H9 (cell line): ENCODE data around the gene SDK1. TPM values are rescaled to one million over a fixed set of nuclear protein-coding genes. Genes with fewer than 3 reads are reported as not detected.

Experiments used
- DNase-seq: peaks from one replicate; pipeline ENCODE4 v3.0.0-alpha.2; 2017
- H2AFZ ChIP-seq: one replicate; pipeline ENCODE4 v1.6.1; 2013; ENCODE audit warnings: mild to moderate bottlenecking, low read length, control low read depth, moderate library complexity
- H2AK5ac ChIP-seq: 2 replicates; pipeline ENCODE4 v1.6.1; 2013; ENCODE audit warnings: low read length, control low read depth, mixed read lengths; ENCODE audit not compliant: insufficient read length
- H2BK120ac ChIP-seq: one replicate; pipeline ENCODE4 v1.6.1; 2013; ENCODE audit warnings: low read depth, mild to moderate bottlenecking, low read length, control low read depth, inconsistent platforms; ENCODE audit not compliant: poor library complexity, severe bottlenecking
- H2BK12ac ChIP-seq: 2 replicates; pipeline ENCODE4 v1.6.1; 2013; ENCODE audit warnings: low read length, control low read depth, mixed read lengths, low read depth; ENCODE audit not compliant: insufficient read length
- H2BK15ac ChIP-seq: 2 replicates; pipeline ENCODE4 v1.6.1; 2013; ENCODE audit warnings: low read depth, low read length, control low read depth
- H2BK20ac ChIP-seq: one replicate; pipeline ENCODE4 v1.6.1; 2013; ENCODE audit warnings: low read depth, mild to moderate bottlenecking, low read length, control low read depth, inconsistent platforms; ENCODE audit not compliant: poor library complexity, severe bottlenecking
- H2BK5ac ChIP-seq: 2 replicates; pipeline ENCODE4 v1.6.1; 2013; ENCODE audit warnings: low read length, control low read depth, mixed read lengths; ENCODE audit not compliant: insufficient read length
- H3K14ac ChIP-seq: 2 replicates; pipeline ENCODE4 v1.6.1; 2013; ENCODE audit warnings: low read length, control low read depth; ENCODE audit not compliant: insufficient read depth
- H3K18ac ChIP-seq: 2 replicates; pipeline ENCODE4 v1.6.1; 2013; ENCODE audit warnings: low read depth, mild to moderate bottlenecking, mixed read lengths, low read length, control low read depth; ENCODE audit not compliant: insufficient read length
- H3K23ac ChIP-seq: 2 replicates; pipeline ENCODE4 v1.6.1; 2013; ENCODE audit warnings: low read length, control low read depth, mixed read lengths, low read depth; ENCODE audit not compliant: insufficient read length
- H3K23me2 ChIP-seq: 2 replicates; pipeline ENCODE4 v1.6.1; 2013; ENCODE audit warnings: low read depth, mild to moderate bottlenecking, mixed read lengths, low read length, control low read depth; ENCODE audit not compliant: insufficient read length, poor library complexity, severe bottlenecking
- H3K27ac ChIP-seq: 2 replicates; pipeline ENCODE4 v1.5.1; 2013; ENCODE audit warnings: low read length, control low read depth, mixed read lengths, low read depth; ENCODE audit not compliant: insufficient read length
- H3K27me3 ChIP-seq: 2 replicates; pipeline ENCODE4 v1.6.1; 2013; ENCODE audit warnings: low read length, control low read depth, inconsistent platforms; ENCODE audit not compliant: insufficient read depth
- H3K4ac ChIP-seq: 2 replicates; pipeline ENCODE4 v1.6.1; 2013; ENCODE audit warnings: low read depth, mild to moderate bottlenecking, control low read depth, inconsistent platforms, low read length, moderate library complexity
- H3K4me1 ChIP-seq: 2 replicates; pipeline ENCODE4 v1.6.1; 2013; ENCODE audit warnings: low read length, control low read depth, inconsistent platforms; ENCODE audit not compliant: insufficient read depth
- H3K4me2 ChIP-seq: 2 replicates; pipeline ENCODE4 v1.6.1; 2013; ENCODE audit warnings: low read length, control low read depth, mixed read lengths; ENCODE audit not compliant: insufficient read length, insufficient read depth
- H3K56ac ChIP-seq: 2 replicates; pipeline ENCODE4 v1.6.1; 2013; ENCODE audit warnings: low read depth, mild to moderate bottlenecking, mixed read lengths, low read length, control low read depth; ENCODE audit not compliant: insufficient read length
- H3K79me1 ChIP-seq: 2 replicates; pipeline ENCODE4 v1.6.1; 2013; ENCODE audit warnings: low read depth, mild to moderate bottlenecking, moderate library complexity, low read length, control low read depth, inconsistent platforms; ENCODE audit not compliant: insufficient read depth, poor library complexity, severe bottlenecking
- H3K79me2 ChIP-seq: 2 replicates; pipeline ENCODE4 v1.6.1; 2013; ENCODE audit warnings: low read length, control low read depth, inconsistent platforms; ENCODE audit not compliant: insufficient read depth
- H3K9ac ChIP-seq: 2 replicates; pipeline ENCODE4 v1.6.1; 2013; ENCODE audit warnings: low read length, control low read depth, mixed read lengths; ENCODE audit not compliant: insufficient read length; ENCODE audit errors: extremely low read depth
- H3K9me3 ChIP-seq: one replicate; pipeline ENCODE4 v1.6.1; 2013; ENCODE audit warnings: low read depth, low read length, inconsistent platforms; ENCODE audit not compliant: control insufficient read depth
- H3T11ph ChIP-seq: one replicate; pipeline ENCODE4 v1.6.1; 2013; ENCODE audit warnings: mild to moderate bottlenecking, low read length, control low read depth, inconsistent platforms
- H4K20me1 ChIP-seq: one replicate; pipeline ENCODE4 v1.6.1; 2013; ENCODE audit not compliant: control insufficient read depth, insufficient read length, insufficient read depth
- H4K5ac ChIP-seq: 2 replicates; pipeline ENCODE4 v1.6.1; 2013; ENCODE audit warnings: low read depth, mild to moderate bottlenecking, mixed read lengths, low read length, control low read depth; ENCODE audit not compliant: insufficient read length
- H4K8ac ChIP-seq: replicated peaks from 2 replicates; pipeline ENCODE4 v1.6.1; 2013; ENCODE audit warnings: low read length, control low read depth, mixed read lengths, low read depth; ENCODE audit not compliant: insufficient read length
- H4K91ac ChIP-seq: 2 replicates; pipeline ENCODE4 v1.6.1; 2013; ENCODE audit warnings: low read depth, mild to moderate bottlenecking, moderate library complexity, mixed read lengths, low read length, control low read depth; ENCODE audit not compliant: insufficient read length
- H3K27ac Mint-ChIP-seq, 3 experiments: 2 replicates in 2 of 3; 3 replicates in 1 of 3; pipeline ENCODE4 v1.8.0; 2020 to 2021; ENCODE audit warnings: mixed read lengths in 3 of 3, mild to moderate bottlenecking in 1 of 3, moderate library complexity in 1 of 3
- H3K27me3 Mint-ChIP-seq: 2 replicates; pipeline ENCODE4 v1.8.0; 2021; ENCODE audit warnings: low read depth, mild to moderate bottlenecking, moderate library complexity, mixed read lengths
- H3K36me3 Mint-ChIP-seq, 3 experiments: 2 replicates in 2 of 3; 3 replicates in 1 of 3; pipeline ENCODE4 v1.8.0; 2020 to 2021; ENCODE audit warnings: low read depth in 3 of 3, mixed read lengths in 3 of 3; ENCODE audit not compliant: insufficient read depth in 1 of 3
- H3K4me1 Mint-ChIP-seq, 2 experiments: 2 replicates each; pipeline ENCODE4 v1.8.0; 2020; ENCODE audit warnings: mixed read lengths in 2 of 2
- H3K4me3 Mint-ChIP-seq, 2 experiments: 2 replicates in 1 of 2; 3 replicates in 1 of 2; pipeline ENCODE4 v1.8.0; 2020 to 2021; ENCODE audit warnings: mild to moderate bottlenecking in 2 of 2, mixed read lengths in 2 of 2, moderate library complexity in 1 of 2
- H3K9me3 Mint-ChIP-seq, 2 experiments: 2 replicates in 1 of 2; 3 replicates in 1 of 2; pipeline ENCODE4 v1.8.0; 2020; ENCODE audit warnings: mild to moderate bottlenecking in 2 of 2, mixed read lengths in 2 of 2, moderate library complexity in 1 of 2
- WGBS: extraction: QIAGEN DNeasy Blood & Tissue Kit; methylation state at CpG from one replicate; pipeline ENCODE4 v1.1.7; 2013; ENCODE audit warnings: missing lambda C conversion rate, low lambda C conversion rate, mixed read lengths; ENCODE audit not compliant: insufficient read length; ENCODE audit errors: extremely low coverage; 5-methylcytosine and 5-hydroxymethylcytosine counted together
- total RNA-seq: library from RNA; stranded (reverse); gene quantifications from 2 replicates; pipeline ENCODE4 v1.2.1, GENCODE V29; 2021
- TF ChIP-seq, protein P1 (sequence below): fragments of 200-600 bp; sonication (generic); conservative IDR thresholded peaks from 3 replicates; pipeline ENCODE4 v1.8.0; 2021; ENCODE audit warnings: antibody characterized with exemption, mild to moderate bottlenecking

SDK1 gene
- total RNA-seq, 1 experiment from 2014 or later = 8.7 TPM

DNA sequence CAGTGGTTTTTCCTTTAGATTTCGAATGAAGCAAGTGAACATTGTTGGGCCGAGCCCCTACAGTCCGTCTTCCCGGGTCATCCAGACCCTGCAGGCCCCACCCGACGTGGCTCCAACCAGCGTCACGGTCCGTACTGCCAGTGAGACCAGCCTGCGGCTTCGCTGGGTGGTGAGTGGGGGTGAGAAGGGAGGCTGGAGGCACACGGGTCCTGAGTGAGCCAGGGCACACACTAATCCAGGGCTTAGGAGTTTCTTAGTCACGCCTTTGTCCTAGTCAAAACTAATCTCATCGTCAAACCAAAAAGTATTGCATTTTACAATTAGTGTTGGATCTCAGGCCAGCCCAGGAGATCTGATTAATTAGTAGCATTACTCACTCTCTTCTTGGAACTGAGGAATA is 812.2 kb downstream of the SDK1 start:
- Histone ChIP-seq H2AK5ac (no peak overlapping the region), H3T11ph (no peak overlapping the region), H4K20me1 (no peaks in the 10 kb centered on the region), H2BK20ac (no peak overlapping the region), H3K23ac (no peak overlapping the region), H3K79me1 (no peaks in the 10 kb centered on the region), H3K9me3 (no peaks in the 10 kb centered on the region), H4K91ac (no peak overlapping the region), H3K4me2 (no peak overlapping the region), H2BK5ac (no peak overlapping the region), H3K27ac (no peak overlapping the region), H2BK15ac (no peak overlapping the region), H2AFZ (no peak overlapping the region), H3K4ac (no peak overlapping the region), H3K23me2 (no peaks in the 10 kb centered on the region), H2BK12ac (no peak overlapping the region), H3K79me2 (no peaks in the 10 kb centered on the region), H4K5ac (no peak overlapping the region), H3K18ac (no peak overlapping the region), H3K56ac (no peak overlapping the region), H2BK120ac (no peak overlapping the region), H3K27me3 (no peaks in the 10 kb centered on the region), H3K14ac (no peak overlapping the region), H3K9ac (no peak overlapping the region), H4K8ac (no peak overlapping the region), H3K4me1 (no peaks in the 10 kb centered on the region)
- H3K9me3 Mint-ChIP-seq = no peaks in the 10 kb centered on the region
- no CpG with 5 or more reads among the region's 14 CpGs for WGBS
- peaks cover 2% of the 10 kb centered on the region for H3K27me3 Mint-ChIP-seq
- no peak for DNase-seq
- H3K4me3 Mint-ChIP-seq = no peak overlapping the region
- no peak overlapping the region; a peak in 2 of 7 replicates for H3K27ac Mint-ChIP-seq
- peaks cover 3 to 4% of the 10 kb centered on the region in 2 experiments; a peak in 3 of 4 replicates for H3K4me1 Mint-ChIP-seq
- TF ChIP-seq, protein P1, sequence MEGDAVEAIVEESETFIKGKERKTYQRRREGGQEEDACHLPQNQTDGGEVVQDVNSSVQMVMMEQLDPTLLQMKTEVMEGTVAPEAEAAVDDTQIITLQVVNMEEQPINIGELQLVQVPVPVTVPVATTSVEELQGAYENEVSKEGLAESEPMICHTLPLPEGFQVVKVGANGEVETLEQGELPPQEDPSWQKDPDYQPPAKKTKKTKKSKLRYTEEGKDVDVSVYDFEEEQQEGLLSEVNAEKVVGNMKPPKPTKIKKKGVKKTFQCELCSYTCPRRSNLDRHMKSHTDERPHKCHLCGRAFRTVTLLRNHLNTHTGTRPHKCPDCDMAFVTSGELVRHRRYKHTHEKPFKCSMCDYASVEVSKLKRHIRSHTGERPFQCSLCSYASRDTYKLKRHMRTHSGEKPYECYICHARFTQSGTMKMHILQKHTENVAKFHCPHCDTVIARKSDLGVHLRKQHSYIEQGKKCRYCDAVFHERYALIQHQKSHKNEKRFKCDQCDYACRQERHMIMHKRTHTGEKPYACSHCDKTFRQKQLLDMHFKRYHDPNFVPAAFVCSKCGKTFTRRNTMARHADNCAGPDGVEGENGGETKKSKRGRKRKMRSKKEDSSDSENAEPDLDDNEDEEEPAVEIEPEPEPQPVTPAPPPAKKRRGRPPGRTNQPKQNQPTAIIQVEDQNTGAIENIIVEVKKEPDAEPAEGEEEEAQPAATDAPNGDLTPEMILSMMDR = no peak
- peaks cover 3 to 10% (median 6%) of the 10 kb centered on the region in 3 experiments; a peak in 5 of 7 replicates for H3K36me3 Mint-ChIP-seq
